ENCODE measurements around the gene MYH6.

The MYH6 gene

DNA sequence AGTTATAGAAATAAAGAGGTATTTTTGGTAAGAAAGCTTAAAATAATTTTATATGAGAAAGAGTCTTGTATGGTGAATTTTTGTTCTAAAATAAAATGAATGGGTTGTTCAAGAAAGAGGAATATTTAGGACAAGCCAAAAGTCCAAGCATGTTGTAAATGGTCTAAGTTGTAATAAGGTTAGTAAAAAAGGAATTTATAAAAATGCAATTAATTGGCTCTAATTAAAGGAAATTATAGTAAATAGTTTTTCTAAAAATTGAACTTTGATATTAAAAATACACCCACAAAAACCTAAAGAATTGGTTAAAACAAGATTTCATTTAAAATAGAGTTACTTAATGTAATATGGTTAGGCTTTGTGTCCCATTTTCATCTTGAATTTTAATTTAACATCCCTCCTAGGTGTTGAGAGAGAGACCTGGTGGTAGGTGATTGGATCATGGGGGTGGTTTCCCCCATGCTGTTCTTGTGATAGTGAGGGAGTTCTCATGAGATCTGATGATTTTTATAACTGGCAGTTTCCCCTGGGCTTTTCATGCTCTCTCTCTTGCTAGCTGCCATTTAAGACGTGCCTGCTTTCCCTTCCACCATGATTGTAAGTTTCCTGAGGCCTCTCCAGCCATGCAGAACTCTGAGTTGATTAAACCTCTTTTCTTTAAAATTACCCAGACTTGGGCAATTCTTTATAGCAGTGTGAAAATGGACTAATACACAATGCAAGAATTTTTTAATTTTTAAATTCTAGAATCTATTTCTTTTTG is 68.4 kb downstream of the MYH6 start:
- TF ChIP-seq CTCF (conservative IDR thresholded peaks at IDR 0.05; ENCODE audit: low read depth, low read length): no peak
- no peak overlapping the region for H3K4me3 ChIP-seq (ENCODE audit: low read length)
- no peak for DNase-seq (ENCODE audit: low read depth)

DNA sequence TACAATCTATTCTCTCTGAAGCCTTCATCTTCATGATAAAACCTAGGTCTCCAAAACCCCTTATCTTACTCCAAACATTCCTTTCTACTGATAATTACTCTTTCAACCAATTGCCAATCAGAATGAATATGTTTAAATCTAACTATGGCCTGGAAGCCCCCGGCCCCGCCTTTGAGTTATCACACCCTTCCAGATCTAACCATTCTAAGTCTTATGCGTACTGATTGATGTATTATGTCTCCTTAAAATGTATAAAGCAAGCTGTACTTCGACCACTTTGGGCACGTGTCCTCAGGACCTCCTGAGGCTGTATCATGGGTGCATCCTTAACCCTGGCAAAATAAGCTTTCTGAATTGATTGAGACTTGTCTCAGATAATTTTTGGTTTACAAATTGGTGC is 72.5 kb downstream of the MYH6 start:
- DNase-seq (ENCODE audit: low read depth): no peak
- no peak overlapping the region for H3K4me3 ChIP-seq (ENCODE audit: low read length)
- TF ChIP-seq CTCF (conservative IDR thresholded peaks at IDR 0.05; ENCODE audit: low read depth, low read length): no peak

Measured in retinal pigment epithelial cell (primary cell).